ENCODE data around the gene VRK2. TPM values are rescaled to one million over a fixed set of nuclear protein-coding genes. Genes with fewer than 3 reads are reported as not detected.
"Not testable (repeated sequence)": the region's sequence is repeated elsewhere in the genome, so short reads cannot be mapped to it uniquely, and the experiment has no call there.

VRK2 gene
- polyA plus RNA-seq, 1 donor from 2014 or later = 0.45 TPM

DNA sequence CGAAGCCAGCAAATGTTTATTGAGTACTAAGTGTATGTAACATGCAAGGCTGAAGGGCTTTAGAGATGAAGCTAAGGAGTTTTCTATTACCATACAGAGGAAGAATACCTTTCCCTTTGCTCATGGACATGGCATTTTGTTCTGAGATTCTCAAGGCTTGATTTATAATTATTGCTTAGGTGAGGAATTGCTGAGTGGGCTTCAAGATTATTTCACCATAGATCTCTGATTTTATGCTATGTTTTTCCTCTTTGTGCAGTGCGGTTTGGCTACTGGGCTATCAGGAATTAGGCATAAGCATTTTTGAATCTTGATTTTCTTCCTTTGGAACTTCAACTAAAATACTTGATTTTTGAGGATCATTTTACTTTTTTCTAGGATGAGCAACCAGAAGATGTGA lies 42.5 kb downstream of the VRK2 start:
- no peak for TF ChIP-seq RAD21 (conservative IDR thresholded peaks at IDR 0.05)
- no peak for TF ChIP-seq EP300 (conservative IDR thresholded peaks at IDR 0.05; ENCODE audit: poor library complexity, severe bottlenecking)
- TF ChIP-seq SMC3 (conservative IDR thresholded peaks at IDR 0.05; ENCODE audit: poor library complexity) = no peak
- no peaks in the 10 kb centered on the region for H3K27me3 ChIP-seq (ENCODE audit: insufficient read depth, low read depth, low read length)
- H2AFZ ChIP-seq (ENCODE audit: low read depth, low read length) = no peak overlapping the region
- H3K79me2 ChIP-seq (replicated peaks; ENCODE audit: insufficient read depth, low read length) = no peaks in the 10 kb centered on the region
- H3K9me2 ChIP-seq (ENCODE audit: insufficient read depth, low read length) = no peaks in the 10 kb centered on the region
- H3K4me3 ChIP-seq (ENCODE audit: low read length) = no peak overlapping the region
- H3K4me2 ChIP-seq (ENCODE audit: low read length) = no peak overlapping the region
- no peak overlapping the region for H3K27ac ChIP-seq (ENCODE audit: low read length)
- H3K9me3 ChIP-seq (ENCODE audit: low read length) = no peaks in the 10 kb centered on the region
- H3K9ac ChIP-seq (ENCODE audit: low read length) = no peak overlapping the region
- H3F3A ChIP-seq (ENCODE audit: insufficient read depth, low read length, poor library complexity, severe bottlenecking) = no peaks in the 10 kb centered on the region
- no peaks in the 10 kb centered on the region for H3K36me3 ChIP-seq (ENCODE audit: insufficient read depth, low read length)
- H4K20me1 ChIP-seq (ENCODE audit: insufficient read depth) = no peaks in the 10 kb centered on the region

DNA sequence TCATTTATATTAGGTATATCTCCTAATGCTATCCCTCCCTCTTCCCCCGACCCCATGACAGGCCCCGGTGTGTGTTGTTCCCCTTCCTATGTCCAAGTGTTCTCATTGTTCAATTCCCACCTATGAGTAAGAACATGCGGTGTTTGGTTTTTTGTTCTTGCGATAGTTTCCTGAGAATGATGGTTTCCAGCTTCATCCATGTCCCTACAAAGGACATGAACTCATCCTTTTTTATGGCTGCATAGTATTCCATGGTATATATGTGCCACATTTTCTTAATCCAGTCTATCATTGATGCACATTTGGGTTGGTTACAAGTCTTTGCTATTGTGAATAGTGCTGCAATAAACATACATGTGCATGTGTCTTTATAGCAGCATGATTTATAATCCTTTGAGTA lies 46.2 kb downstream of the VRK2 start:
- not testable (repeated sequence) for H3K27ac ChIP-seq (ENCODE audit: low read length); H3K27me3 ChIP-seq (ENCODE audit: insufficient read depth, low read depth, low read length); H3K79me2 ChIP-seq (replicated peaks; ENCODE audit: insufficient read depth, low read length); H3K9me2 ChIP-seq (ENCODE audit: insufficient read depth, low read length); H3K9ac ChIP-seq (ENCODE audit: low read length); H3K9me3 ChIP-seq (ENCODE audit: low read length); H3K4me3 ChIP-seq (ENCODE audit: low read length); H4K20me1 ChIP-seq (ENCODE audit: insufficient read depth); H3K4me2 ChIP-seq (ENCODE audit: low read length); H2AFZ ChIP-seq (ENCODE audit: low read depth, low read length); H3F3A ChIP-seq (ENCODE audit: insufficient read depth, low read length, poor library complexity, severe bottlenecking); H3K36me3 ChIP-seq (ENCODE audit: insufficient read depth, low read length)

DNA sequence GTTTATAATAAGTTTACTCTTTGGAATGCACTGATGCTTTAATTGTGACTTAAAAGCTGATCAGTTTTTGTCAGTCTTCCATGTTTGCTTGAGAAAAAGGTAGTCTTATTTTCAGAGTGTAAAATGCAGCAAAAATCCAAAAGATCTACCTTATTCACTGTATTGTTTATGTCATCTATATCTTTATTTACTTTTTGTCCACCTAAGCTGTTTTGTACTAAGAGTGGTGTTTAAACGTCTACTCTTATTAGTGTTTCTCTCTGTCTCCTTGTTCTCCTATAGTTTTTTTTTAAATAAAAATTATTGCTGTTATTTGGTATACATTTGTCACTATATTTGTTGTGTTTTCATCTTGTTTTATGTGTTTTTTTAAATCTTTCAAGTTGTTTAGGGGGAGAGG lies 50.4 kb downstream of the VRK2 start:
- no peak overlapping the region for H3K27ac ChIP-seq (ENCODE audit: low read length)
- H3K27me3 ChIP-seq (ENCODE audit: insufficient read depth, low read depth, low read length) = no peaks in the 10 kb centered on the region
- H3K79me2 ChIP-seq (replicated peaks; ENCODE audit: insufficient read depth, low read length) = no peaks in the 10 kb centered on the region
- H4K20me1 ChIP-seq (ENCODE audit: insufficient read depth) = no peaks in the 10 kb centered on the region
- no peak overlapping the region for H2AFZ ChIP-seq (ENCODE audit: low read depth, low read length)
- H3K4me3 ChIP-seq (ENCODE audit: low read length) = no peak overlapping the region
- TF ChIP-seq RAD21 (conservative IDR thresholded peaks at IDR 0.05) (no peak), MXI1 (conservative IDR thresholded peaks at IDR 0.05; ENCODE audit: poor library complexity, severe bottlenecking) (no peak), EP300 (conservative IDR thresholded peaks at IDR 0.05; ENCODE audit: poor library complexity, severe bottlenecking) (no peak), SMC3 (conservative IDR thresholded peaks at IDR 0.05; ENCODE audit: poor library complexity) (no peak), POLR2AphosphoS5 (IDR thresholded peaks at IDR 0.05) (no peak), TAF1 (IDR thresholded peaks at IDR 0.05; ENCODE audit: low read depth) (no peak), EZH2 (IDR thresholded peaks at IDR 0.05; ENCODE audit: borderline replicate concordance, insufficient read depth, low read length, poor library complexity, severe bottlenecking) (no peak)
- TF ChIP-seq, protein P1, sequence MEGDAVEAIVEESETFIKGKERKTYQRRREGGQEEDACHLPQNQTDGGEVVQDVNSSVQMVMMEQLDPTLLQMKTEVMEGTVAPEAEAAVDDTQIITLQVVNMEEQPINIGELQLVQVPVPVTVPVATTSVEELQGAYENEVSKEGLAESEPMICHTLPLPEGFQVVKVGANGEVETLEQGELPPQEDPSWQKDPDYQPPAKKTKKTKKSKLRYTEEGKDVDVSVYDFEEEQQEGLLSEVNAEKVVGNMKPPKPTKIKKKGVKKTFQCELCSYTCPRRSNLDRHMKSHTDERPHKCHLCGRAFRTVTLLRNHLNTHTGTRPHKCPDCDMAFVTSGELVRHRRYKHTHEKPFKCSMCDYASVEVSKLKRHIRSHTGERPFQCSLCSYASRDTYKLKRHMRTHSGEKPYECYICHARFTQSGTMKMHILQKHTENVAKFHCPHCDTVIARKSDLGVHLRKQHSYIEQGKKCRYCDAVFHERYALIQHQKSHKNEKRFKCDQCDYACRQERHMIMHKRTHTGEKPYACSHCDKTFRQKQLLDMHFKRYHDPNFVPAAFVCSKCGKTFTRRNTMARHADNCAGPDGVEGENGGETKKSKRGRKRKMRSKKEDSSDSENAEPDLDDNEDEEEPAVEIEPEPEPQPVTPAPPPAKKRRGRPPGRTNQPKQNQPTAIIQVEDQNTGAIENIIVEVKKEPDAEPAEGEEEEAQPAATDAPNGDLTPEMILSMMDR (IDR thresholded peaks at IDR 0.05; ENCODE audit: poor library complexity, severe bottlenecking) = no peak
- TF ChIP-seq, protein P2, sequence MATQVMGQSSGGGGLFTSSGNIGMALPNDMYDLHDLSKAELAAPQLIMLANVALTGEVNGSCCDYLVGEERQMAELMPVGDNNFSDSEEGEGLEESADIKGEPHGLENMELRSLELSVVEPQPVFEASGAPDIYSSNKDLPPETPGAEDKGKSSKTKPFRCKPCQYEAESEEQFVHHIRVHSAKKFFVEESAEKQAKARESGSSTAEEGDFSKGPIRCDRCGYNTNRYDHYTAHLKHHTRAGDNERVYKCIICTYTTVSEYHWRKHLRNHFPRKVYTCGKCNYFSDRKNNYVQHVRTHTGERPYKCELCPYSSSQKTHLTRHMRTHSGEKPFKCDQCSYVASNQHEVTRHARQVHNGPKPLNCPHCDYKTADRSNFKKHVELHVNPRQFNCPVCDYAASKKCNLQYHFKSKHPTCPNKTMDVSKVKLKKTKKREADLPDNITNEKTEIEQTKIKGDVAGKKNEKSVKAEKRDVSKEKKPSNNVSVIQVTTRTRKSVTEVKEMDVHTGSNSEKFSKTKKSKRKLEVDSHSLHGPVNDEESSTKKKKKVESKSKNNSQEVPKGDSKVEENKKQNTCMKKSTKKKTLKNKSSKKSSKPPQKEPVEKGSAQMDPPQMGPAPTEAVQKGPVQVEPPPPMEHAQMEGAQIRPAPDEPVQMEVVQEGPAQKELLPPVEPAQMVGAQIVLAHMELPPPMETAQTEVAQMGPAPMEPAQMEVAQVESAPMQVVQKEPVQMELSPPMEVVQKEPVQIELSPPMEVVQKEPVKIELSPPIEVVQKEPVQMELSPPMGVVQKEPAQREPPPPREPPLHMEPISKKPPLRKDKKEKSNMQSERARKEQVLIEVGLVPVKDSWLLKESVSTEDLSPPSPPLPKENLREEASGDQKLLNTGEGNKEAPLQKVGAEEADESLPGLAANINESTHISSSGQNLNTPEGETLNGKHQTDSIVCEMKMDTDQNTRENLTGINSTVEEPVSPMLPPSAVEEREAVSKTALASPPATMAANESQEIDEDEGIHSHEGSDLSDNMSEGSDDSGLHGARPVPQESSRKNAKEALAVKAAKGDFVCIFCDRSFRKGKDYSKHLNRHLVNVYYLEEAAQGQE (IDR thresholded peaks at IDR 0.05; ENCODE audit: borderline replicate concordance) = no peak
- no peaks in the 10 kb centered on the region for H3K36me3 ChIP-seq (ENCODE audit: insufficient read depth, low read length)
- H3K9me3 ChIP-seq (ENCODE audit: low read length) = no peaks in the 10 kb centered on the region
- no peak overlapping the region for H3K9ac ChIP-seq (ENCODE audit: low read length)
- no peaks in the 10 kb centered on the region for H3K9me2 ChIP-seq (ENCODE audit: insufficient read depth, low read length)
- no peaks in the 10 kb centered on the region for H3F3A ChIP-seq (ENCODE audit: insufficient read depth, low read length, poor library complexity, severe bottlenecking)
- no peak overlapping the region for H3K4me2 ChIP-seq (ENCODE audit: low read length)
